CD4-positive, alpha-beta T cell treated with Interleukin-4 for 1 hour (primary cell): Measurements from ENCODE around the gene EIF2A.
A peak's percentile ranks its signal among the peaks of the same experiment; 100 is the strongest.
"Not testable (repeated sequence)": the region's sequence is repeated elsewhere in the genome, so short reads cannot be mapped to it uniquely, and the experiment has no call there.

Experiments
- DNase-seq, 2 donors: peaks; one replicate each; pipeline ENCODE4 v3.0.0-alpha.2; 2020 to 2022

Gene EIF2A

DNA sequence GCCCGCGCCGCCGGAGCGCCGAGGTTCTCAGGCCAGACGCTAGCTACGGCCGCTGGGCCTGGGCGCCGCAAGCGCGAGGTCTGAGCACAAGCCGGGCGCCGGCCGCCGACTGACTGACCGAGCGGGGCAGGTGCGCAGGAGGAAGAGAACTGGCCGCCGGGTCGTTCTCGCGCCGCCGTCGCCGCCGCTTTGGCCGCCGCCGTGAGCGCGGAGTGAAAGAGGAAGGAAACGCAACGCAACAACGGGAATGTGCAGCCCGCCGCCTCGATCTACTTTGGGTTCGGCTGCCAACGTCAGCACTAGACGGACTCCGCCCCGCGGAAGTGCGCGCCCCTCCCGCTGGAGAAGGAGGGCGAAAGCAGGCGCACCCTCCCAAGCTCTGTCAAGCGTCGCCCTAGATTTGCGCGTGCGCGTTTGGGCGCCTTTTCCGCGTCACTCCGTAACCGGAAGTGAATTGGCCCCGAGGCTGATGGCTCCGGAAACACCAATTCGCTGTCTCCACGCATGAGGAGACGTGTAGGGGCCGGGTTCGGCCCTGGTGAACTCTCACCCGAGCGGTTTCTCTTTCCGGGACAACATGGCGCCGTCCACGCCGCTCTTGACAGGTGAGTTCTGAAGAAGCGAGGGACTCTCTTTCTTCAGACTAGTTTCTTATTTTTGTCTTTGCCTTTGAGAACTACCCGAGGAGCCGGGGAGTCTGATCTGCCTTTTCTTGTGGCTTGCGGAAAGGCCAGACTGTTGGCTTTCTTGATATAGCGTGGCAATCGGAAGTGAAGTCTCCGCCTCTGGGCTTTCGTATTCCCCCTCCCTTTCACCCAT, at the start of gene EIF2A, which contains the start of gene SERP1:
Gene EIF2A, plus strand, starts transcription at position 562 of the 819 bp plus-strand sequence. Its CDS starts 16 bp downstream, at position 578.
Gene SERP1, minus strand, starts transcription at position 271 of the 819 bp plus-strand sequence. CDS start 361 bp downstream, outside the sequence.
- DNase-seq: peak; percentile 99 to 100

DNA sequence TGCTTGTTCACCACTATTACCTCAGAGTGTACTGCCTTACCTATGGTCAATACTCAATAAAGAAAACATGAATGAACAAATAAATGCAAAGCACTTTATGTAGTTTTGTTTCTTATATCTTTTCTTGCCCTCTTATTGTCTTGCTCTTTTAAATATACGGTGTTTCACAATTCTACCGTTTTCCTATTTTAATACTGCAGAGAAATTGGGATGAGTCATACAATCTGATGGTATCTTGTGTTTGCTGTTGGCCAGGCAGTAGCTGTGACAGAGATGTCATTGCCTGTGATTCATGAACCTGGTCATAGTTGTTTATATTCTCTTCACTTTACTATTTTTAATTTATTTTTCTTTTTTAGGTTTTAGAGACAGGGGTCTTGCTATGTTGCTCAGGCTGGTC, 48.6 kb upstream of the EIF2A start:
- no peak for DNase-seq

DNA sequence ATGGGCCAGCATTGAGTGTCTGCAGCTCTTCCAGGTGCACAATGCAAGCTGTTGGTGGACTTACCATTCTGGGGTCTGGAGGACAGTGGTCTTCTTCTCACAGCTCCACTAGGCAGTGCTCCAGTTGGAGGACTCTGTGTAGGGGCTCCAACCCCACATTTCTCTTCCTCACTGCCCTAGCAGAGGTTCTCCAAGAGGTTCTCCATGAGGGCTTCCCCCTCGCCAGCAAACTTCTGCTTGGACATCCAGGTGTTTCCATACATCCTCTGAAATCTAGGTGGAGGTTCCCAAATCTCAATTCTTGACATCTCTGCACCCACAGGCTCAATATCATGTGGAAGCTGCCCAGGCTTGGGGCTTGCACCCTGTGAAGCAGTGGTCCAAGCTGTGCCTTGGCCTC, 45.6 kb upstream of the EIF2A start:
- DNase-seq: not testable (repeated sequence)

DNA sequence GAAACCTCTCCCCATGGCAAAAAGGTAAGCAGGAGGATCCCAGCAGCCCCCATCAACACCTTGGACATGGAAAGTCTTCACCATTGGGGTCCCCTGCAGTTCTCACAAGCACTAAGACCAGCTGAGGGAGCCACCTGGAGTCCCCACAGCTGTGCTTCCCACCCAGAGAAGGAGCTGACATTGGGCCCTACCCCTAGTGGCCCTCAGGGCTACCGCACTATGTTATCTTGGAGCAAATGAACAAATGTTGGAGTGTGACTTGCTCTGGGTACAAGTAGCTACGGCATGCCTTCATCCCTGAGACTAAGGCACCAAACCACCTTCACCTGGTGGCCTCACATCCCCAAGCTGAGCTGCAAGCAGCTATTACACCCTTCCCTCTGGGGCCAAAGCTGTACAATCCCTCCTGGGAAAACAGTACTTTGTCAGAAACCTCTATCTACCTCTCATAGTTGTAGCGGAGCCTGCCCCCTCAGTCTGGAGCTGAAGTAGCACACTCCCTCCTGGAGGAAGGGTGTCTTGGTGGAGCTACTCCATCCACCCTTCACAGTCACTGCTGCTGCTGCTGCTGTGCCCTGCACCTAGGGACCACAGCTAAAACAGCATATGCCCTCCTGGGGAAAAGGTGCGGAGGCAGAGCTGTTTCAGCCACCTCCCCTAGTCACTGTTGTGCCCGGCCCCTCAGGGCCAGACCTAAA, 43.0 kb upstream of the EIF2A start:
- no peak for DNase-seq

DNA sequence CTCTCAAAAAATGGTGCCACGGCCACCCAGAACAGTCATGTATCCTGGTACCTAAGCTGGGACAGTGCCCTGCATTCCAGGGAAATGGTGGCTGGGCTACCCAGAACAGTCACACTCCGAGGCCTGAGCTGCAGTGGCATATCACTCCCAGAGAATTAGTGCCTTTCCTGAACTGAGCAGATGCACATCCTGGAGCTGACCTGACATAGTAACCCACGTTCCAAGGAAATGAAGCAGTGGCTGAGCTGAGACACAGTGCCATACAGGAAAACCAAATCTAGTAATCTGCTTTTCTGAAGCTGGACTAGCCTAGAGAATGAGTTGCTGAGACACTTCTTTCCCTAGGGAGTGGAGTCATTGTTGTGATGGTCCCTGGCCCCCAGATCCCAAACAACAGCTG, 42.1 kb upstream of the EIF2A start:
- no peak for DNase-seq

DNA sequence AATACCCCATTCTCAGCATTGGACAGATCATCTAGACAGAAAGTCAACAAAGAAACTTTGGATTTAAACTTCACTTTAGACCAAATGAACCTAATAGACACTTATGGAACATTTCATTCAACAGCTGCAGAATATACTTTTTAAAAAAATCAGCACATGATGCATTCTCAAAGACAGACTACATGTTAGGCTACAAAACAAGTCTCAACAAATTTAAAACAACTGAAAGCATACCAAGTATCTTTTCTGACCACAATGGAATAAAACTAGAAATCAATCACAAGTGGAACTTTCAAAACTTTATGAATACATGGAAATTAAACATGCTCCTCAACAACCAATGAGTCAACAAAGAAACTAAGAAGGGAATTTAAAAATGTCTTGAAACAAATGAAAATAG, 38.2 kb upstream of the EIF2A start:
- no peak for DNase-seq

DNA sequence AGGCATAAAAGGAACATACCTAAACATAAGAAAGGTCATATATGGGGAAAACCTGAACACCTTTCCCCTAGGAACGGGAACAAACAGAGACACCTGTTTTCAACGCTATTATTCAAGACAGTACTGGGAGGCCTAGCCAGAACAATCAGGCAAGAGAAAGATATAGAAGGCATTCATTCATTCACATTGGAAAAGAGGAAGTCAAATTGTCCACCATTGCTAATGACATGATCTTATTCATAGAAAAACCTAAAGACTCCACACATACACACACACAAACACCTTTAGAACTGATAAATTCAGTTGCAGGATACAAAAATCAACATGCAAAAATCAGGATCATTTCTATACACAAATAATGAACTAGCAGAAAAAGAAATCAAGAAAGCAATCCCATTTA, 36.8 kb upstream of the EIF2A start:
- no peak for DNase-seq

DNA sequence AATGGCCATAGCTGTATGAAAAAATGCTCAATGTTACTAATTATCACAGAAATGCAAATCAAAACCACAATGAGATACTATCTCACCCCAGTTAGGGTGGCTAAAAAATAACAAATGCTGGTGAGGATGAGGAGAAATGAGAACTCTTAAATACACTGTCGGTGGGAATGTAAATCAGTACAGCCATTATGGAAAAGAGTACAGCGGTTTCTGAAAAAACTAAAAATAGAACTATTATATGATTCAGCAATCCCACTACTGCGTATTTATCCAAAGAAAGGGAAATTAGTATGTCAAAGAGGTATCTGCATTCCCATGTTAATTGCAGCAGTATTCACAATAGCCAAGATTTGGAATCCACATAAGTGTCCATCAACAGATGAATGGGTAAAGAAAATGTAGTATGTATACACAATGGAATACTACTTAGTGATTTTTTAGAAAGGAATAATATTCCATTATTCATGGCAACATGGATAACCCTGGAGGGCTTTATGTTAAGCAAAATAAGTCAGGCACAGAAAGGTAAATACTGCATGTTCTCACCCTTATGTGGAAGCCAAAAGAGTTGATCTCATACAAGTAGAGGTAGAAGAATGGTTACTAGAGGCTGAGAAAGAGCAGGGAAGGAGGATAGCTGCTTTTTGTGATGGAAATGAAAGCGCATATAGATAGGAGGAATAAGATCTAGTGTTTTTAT, 35.3 kb upstream of the EIF2A start:
- DNase-seq: no peak

DNA sequence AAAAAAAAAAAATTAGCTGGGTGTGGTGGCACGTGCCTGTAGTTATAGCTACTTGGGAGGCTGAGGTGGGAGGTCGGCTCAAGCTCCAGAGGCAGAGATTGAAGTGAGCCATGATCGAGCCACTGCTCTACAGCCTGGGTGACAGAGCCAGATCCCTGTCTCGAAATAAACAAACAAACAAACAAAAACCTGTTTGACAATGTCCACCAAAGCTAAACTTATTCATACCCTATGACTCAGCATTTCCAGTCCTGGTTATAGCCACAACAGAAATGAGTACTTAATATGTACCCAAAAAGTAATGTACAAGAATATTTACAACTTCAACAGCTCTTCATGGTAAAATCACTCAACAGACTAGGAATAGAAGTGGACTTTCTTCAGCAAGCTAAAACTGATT, 31.4 kb upstream of the EIF2A start:
- no peak for DNase-seq

DNA sequence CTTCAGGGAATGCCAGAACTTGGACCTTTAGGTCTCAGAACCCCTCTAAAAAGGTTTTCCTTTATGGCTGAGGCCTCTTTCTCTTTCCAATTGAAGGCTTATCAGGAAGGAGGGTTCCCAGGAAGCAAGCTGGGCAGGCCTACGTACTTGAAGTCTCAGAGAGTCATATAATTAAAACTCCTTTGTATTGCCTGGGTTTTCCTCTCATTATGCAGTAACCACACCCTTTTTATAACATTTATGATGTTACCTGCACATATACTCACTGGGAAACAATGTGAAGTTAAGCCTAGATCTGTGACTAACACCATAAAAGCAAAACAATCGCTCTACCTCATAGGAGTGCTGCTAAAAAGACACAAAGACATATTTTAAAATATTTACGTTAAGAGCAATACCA, 27.6 kb upstream of the EIF2A start:
- DNase-seq: no peak

DNA sequence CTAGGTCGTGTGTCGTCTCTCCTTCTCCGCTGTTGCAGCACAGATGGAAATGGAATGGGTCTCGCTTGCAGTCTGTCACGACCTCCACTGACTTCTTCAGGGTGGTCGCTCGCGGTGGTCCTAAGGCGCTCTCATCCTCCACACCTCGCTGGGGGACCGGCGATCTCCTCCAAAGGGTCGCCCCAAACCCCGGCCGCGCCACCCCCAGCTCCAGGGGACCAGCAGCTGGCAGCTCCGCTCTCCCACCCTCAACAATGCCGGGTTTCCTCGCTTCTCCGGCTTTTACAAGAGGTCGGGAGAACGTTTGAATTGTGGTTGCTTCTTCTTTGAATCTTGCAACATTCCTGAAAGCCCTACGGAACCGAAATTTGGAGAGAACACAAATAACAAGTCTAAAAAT, 26.2 kb upstream of the EIF2A start:
- DNase-seq: no peak

DNA sequence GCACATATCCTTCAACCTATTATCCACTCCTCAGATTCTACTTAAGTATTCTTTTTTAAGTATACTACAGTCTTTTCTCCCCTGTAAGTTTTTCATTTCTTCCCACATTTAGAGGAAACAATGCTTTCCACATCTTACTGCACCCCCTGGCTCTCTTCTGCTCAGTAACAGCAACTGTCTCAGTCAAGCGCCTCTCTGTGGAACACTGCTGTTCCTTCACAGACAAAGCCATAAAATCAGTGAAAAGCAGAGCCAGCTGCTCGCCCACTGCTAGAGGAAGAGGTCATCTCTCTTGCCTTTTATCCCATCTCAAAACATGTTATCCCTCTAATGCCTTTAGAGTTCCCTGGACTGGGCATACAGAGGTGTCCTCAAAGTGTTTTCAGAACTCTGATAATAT, 25.1 kb upstream of the EIF2A start:
- DNase-seq: no peak

DNA sequence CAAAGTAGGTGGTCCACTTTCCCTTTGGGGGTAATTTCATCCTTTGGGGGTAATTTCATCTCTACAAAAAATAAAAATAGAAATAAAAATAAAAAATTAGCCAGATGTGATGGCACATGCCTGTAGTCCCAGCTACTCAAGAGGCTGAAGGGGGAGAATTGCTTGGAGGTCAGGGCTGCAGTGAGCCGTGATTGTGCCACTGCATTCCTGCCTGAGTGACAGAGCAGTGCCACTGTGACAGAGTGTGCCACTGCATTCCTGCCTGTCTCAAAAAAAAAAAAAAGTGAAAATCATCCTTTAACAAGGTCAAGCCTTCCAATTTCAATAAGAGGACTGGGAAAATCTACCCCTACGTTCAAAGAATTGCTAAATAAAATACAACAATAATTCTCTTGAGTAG, 23.0 kb upstream of the EIF2A start:
- no peak for DNase-seq

DNA sequence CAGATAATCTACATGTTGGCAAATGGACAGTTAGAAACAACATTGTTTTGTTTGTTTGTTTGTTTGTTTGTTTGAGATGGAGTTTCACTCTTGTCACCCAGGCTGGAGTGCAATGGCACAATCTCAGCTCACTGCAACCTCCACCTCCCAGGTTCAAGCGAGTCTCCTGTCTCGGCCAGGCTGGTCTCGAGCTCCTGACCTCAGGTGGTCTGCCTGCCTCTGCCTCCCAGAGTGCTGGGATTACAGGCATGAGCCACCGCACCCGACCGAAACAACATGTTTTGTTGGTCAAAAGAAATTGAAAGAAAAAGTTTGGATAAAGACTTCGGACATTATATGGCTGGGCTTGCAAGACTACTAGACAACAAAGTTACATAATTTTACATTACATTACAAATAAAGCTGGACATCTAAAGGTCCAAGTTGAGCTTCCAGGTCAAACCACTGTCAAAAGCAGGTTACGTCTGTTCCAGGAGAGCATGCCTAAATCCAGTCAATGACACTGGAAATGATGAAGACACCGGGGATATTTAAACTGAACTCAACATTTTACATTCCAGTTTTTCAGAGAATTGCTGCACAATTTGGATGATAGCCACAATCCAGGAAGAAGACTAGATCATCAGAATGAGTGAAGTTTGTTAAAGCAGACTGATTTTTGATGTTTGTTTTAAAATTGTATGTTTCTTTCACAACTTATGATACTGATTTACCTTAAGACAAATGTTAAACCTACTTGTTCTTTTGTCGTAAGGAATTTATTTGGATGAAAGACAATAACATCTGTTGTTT, 18.9 kb upstream of the EIF2A start:
- DNase-seq: no peak

DNA sequence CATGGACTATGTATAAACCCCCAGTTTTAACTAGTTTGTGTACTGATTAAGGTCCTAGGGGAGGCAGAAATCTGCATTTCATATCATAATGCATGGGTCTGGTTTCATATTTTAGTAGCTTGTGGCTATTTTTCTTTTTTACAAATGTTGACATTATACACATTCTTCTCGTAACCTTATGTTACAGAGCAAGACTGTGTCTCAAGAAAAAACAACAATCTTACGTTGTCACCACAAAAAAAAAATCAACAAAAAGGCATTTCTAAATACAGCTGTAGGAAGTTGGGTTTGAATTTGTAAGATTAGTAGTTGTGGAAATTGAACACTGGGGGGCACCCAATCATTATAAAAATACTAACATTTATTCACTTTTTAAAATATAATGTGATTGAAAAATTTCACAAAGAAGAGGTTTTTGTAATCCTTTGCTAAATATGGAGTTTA, 18.2 kb upstream of the EIF2A start:
- peak in 1 of 2 donors; percentile 40 for DNase-seq

DNA sequence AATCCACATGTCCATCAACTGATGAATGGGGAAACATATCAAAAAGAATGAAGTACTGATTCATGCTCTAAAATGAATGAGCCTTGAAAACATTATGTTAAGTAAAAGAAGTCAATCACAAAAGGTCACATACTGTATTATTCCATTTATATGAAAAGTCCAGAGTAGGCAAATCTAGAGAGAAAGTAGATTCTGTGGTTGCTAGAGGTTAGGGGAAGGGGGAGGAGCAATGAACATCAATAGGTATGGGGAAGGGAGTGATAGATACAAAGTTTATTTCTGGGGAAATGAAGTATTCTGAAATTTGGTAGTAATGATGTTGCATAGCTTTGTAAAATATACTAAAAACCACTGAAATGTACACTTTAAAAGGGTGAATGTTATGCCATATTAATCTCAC, 14.8 kb upstream of the EIF2A start:
- no peak for DNase-seq

DNA sequence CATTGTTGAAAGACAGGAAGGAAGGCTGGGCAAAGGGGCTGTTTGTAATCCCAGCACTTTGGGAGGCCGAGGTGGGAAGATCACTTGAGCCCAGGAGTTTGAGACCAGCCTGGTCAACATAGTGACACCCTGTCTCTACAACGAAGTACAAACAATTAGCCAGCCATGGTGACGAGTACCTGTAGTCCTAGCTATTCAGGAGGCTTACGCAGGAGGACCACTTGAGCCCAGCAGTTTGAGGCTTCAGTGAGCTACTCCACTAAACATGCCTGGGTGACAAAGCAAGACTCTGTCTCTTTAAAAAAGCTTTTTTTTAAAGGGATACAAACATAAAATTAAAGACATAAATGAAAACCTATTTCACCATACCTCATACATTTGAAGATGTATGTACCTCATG, 11.4 kb upstream of the EIF2A start:
- no peak for DNase-seq

DNA sequence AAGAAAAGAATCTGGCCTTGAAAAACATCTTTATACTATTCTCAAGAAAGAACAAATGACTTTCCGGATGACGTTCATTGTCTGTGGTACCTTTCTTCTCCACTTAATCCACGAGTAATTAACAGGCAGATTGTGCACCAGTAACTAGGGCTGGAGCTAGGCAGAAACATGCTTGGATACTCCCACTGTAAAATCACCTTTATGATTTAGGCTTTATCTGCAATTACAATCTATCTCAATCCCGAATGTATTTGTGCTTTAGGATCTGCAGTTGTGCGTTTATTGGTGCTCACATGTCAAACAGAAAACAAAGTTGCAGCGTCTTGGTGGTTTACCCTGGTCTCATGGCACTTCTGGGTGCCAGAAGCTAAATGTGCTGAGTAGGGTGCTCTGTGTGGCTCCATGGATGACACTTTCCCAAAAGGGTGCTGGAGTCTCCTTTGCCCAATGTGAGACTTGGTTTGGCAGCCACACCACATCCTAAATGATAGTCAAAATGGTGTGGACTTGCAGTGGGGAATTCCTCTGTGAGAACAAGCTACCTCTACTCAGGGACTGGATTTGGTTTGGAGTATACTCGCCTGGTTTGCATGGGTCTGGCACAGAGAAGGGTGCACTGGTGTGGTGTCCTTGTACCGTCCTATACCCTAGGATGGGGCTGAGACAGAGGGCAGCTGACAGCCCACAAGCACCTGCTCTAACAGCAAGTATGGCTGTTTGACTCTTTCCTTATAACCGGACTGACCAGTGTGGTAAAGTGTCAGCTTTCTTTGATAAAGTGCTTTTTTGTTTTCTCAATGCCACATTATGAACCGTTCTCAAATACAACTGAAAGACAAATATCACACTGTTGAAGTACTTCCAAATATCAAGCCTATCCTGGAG, 8.0 kb upstream of the EIF2A start:
- no peak for DNase-seq

DNA sequence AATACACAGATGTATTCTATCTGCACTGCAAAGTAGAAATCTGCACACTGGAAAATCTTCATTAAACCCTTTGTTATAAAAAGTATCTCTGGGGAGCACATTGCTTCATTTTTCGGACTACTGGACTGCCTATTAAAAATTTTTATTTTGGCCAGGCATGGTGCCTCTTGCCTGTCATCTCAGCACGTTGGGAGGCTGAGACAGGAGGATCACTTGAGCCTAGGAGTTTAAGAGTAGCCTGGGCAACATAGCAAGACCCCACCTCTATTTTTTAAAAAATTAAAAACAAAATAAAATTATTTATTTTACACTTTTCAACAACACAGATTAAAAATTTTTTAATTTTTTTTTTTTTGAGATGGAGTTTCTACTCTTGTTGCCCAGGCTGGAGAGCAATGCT, 6.3 kb upstream of the EIF2A start:
- DNase-seq: no peak

DNA sequence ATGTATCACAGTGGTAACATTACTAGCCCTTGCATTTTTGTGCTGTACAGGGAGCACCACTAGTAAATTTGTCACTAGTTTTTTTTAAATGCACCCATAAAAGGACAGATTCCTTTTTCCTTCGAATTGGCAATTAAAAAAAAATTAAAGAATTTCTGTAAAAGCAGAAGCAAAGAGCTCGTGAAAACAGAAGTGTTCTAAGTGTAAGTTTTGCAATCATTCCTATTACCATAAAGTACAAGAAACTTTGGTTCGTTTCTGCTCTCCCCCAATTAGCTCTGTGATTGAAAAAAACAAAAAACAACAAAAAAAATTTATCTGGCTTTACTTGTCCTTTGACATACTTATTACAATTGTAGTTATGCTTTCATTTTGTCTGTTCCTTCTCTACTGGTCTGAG, 5.6 kb upstream of the EIF2A start:
- DNase-seq: no peak

DNA sequence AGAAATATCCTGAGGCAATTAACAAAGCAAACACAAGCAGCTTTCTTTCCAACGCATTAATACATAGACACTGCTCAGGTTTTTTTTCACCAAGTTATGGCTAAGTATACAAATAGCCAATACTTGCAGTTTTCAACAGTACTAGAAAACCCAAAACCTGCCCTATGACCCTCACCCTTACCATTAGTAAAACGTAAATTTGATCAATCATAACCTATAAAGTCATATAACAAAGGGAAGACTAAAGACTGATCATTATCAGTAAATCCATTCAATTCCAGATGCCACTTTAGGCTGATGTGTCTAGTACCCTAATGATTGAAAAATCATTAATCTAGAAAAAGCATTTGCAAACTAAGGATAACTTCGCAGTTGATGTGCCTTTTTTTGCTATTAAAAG, 3.5 kb upstream of the EIF2A start:
- no peak for DNase-seq

DNA sequence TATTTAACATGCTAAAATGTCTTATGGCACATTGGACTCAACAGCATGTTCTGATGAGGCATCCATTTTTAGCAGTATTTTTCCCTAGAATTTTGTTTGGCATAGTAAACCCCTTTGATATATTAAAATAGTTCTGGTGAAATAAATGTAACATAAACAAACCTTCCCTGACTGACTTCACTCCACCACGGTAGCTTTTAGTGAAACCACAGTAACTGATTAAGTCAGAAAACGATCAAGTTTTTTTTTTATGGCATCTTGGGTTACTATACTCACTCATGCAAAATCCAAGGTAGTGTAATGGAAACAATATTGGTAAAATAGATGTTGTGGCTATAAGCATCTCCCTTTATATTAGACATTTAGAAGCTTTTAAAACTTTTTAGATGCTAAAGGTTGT, 3.1 kb upstream of the EIF2A start:
- peak in 1 of 2 donors; percentile 44 for DNase-seq
